Measurements from ENCODE around the gene CDH5. TPM values are rescaled to one million over a fixed set of nuclear protein-coding genes. Genes with fewer than 3 reads are reported as not detected.

Gene CDH5
- total RNA-seq, 1 experiment from 2014 or later, result 0.28 TPM

DNA sequence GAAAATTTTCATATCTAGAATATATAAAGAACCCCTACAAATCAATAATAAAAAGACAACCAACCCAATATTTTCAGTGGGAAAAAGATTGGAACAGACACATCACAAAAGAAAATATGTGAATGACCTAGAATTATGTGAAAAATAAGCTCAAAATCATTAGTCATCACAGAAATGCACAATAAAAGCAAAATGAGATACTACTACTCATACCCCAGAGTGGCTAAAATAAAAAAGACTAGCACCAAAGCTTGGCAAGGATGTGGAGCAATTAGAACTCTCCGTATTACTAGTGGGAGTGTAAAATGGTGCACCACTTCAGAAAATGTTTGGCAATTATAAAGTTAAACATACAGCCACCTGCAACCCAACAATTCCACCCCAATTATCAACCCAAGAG, 48.0 kb upstream of the CDH5 start:
- 0 out of 2 replicates have a peak, but pooled peaks cover 4% of the 10 kb centered on the region for H3K4me1 Mint-ChIP-seq
- TF ChIP-seq MXD4 (CRISPR knock-in tag; IDR thresholded peaks at IDR 0.05; ENCODE audit: borderline replicate concordance) (no peak), GTF2I (CRISPR knock-in tag; conservative IDR thresholded peaks at IDR 0.05) (no peak), HMGA2 (CRISPR knock-in tag; IDR thresholded peaks at IDR 0.05) (no peak), KAT7 (CRISPR knock-in tag; IDR thresholded peaks at IDR 0.05; ENCODE audit: borderline replicate concordance) (no peak), NR1H2 (CRISPR knock-in tag; IDR thresholded peaks at IDR 0.05) (no peak), FOXJ3 (CRISPR knock-in tag; IDR thresholded peaks at IDR 0.05; ENCODE audit: borderline replicate concordance) (no peak), ATF1 (CRISPR knock-in tag; IDR thresholded peaks at IDR 0.05) (no peak), FOXK1 (CRISPR knock-in tag; IDR thresholded peaks at IDR 0.05) (no peak)
- TF ChIP-seq, protein P1, sequence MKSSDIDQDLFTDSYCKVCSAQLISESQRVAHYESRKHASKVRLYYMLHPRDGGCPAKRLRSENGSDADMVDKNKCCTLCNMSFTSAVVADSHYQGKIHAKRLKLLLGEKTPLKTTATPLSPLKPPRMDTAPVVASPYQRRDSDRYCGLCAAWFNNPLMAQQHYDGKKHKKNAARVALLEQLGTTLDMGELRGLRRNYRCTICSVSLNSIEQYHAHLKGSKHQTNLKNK (CRISPR knock-in tag; IDR thresholded peaks at IDR 0.05), result no peak
- TF ChIP-seq, protein P2, sequence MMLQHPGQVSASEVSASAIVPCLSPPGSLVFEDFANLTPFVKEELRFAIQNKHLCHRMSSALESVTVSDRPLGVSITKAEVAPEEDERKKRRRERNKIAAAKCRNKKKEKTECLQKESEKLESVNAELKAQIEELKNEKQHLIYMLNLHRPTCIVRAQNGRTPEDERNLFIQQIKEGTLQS (CRISPR knock-in tag; conservative IDR thresholded peaks at IDR 0.05), result no peak
- TF ChIP-seq, protein P3, sequence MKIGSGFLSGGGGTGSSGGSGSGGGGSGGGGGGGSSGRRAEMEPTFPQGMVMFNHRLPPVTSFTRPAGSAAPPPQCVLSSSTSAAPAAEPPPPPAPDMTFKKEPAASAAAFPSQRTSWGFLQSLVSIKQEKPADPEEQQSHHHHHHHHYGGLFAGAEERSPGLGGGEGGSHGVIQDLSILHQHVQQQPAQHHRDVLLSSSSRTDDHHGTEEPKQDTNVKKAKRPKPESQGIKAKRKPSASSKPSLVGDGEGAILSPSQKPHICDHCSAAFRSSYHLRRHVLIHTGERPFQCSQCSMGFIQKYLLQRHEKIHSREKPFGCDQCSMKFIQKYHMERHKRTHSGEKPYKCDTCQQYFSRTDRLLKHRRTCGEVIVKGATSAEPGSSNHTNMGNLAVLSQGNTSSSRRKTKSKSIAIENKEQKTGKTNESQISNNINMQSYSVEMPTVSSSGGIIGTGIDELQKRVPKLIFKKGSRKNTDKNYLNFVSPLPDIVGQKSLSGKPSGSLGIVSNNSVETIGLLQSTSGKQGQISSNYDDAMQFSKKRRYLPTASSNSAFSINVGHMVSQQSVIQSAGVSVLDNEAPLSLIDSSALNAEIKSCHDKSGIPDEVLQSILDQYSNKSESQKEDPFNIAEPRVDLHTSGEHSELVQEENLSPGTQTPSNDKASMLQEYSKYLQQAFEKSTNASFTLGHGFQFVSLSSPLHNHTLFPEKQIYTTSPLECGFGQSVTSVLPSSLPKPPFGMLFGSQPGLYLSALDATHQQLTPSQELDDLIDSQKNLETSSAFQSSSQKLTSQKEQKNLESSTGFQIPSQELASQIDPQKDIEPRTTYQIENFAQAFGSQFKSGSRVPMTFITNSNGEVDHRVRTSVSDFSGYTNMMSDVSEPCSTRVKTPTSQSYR (CRISPR knock-in tag; IDR thresholded peaks at IDR 0.05), result no peak
- TF ChIP-seq, protein P4, sequence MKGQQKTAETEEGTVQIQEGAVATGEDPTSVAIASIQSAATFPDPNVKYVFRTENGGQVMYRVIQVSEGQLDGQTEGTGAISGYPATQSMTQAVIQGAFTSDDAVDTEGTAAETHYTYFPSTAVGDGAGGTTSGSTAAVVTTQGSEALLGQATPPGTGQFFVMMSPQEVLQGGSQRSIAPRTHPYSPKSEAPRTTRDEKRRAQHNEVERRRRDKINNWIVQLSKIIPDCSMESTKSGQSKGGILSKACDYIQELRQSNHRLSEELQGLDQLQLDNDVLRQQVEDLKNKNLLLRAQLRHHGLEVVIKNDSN (CRISPR knock-in tag; IDR thresholded peaks at IDR 0.05), result no peak
- TF ChIP-seq, protein P5, sequence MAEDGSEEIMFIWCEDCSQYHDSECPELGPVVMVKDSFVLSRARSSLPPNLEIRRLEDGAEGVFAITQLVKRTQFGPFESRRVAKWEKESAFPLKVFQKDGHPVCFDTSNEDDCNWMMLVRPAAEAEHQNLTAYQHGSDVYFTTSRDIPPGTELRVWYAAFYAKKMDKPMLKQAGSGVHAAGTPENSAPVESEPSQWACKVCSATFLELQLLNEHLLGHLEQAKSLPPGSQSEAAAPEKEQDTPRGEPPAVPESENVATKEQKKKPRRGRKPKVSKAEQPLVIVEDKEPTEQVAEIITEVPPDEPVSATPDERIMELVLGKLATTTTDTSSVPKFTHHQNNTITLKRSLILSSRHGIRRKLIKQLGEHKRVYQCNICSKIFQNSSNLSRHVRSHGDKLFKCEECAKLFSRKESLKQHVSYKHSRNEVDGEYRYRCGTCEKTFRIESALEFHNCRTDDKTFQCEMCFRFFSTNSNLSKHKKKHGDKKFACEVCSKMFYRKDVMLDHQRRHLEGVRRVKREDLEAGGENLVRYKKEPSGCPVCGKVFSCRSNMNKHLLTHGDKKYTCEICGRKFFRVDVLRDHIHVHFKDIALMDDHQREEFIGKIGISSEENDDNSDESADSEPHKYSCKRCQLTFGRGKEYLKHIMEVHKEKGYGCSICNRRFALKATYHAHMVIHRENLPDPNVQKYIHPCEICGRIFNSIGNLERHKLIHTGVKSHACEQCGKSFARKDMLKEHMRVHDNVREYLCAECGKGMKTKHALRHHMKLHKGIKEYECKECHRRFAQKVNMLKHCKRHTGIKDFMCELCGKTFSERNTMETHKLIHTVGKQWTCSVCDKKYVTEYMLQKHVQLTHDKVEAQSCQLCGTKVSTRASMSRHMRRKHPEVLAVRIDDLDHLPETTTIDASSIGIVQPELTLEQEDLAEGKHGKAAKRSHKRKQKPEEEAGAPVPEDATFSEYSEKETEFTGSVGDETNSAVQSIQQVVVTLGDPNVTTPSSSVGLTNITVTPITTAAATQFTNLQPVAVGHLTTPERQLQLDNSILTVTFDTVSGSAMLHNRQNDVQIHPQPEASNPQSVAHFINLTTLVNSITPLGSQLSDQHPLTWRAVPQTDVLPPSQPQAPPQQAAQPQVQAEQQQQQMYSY (CRISPR knock-in tag; IDR thresholded peaks at IDR 0.05), result no peak
- H3K4me3 Mint-ChIP-seq, result no peak overlapping the region
- POLR2A ChIA-PET, result no interaction called here
- H3K9me3 Mint-ChIP-seq, result no peaks in the 10 kb centered on the region
- CTCF ChIA-PET, result interaction anchor here (1.5 to 2.1 kb wide), 2 partner anchors 24 to 25 kb away, joined by 3 to 6 read pairs; no protein-coding TSS in a partner anchor
- no peaks in the 10 kb centered on the region; the same call in 1 of the 2 replicates for H3K27me3 Mint-ChIP-seq (ENCODE audit: low read depth)
- DNase-seq (ENCODE audit: low spot score) (no peak), ATAC-seq (no peak)
- no peak overlapping the region for H3K27ac Mint-ChIP-seq
- no peaks in the 10 kb centered on the region for H3K36me3 Mint-ChIP-seq

DNA sequence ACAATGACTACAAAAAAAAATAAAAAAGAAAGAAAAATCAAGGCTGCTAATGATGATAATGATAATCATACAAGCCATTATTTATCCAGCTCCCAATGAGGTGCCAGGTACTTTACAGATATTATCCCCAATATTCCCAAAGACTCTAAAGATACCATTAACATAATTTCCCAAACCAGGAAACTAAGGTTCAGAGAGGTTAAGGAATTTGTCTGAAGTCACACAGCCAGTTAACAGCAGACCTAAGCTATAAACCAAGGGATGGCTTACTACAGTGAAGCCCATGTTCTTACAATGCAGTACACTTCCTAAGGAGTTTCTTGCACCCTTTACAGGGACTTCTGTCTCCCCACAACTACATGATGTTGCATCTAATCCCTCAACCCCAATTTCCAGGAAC, 45.7 kb upstream of the CDH5 start:
- POLR2A ChIA-PET, result no interaction called here
- no peak for ATAC-seq

More for the DNA sequence above, 45.7 kb upstream of the CDH5 start:
- H3K9me3 Mint-ChIP-seq, result no peaks in the 10 kb centered on the region
- no peaks in the 10 kb centered on the region; the same call in 1 of the 2 replicates for H3K27me3 Mint-ChIP-seq (ENCODE audit: low read depth)
- no peak overlapping the region for H3K27ac Mint-ChIP-seq
- no peak overlapping the region for H3K4me3 Mint-ChIP-seq
- TF ChIP-seq, protein P6, sequence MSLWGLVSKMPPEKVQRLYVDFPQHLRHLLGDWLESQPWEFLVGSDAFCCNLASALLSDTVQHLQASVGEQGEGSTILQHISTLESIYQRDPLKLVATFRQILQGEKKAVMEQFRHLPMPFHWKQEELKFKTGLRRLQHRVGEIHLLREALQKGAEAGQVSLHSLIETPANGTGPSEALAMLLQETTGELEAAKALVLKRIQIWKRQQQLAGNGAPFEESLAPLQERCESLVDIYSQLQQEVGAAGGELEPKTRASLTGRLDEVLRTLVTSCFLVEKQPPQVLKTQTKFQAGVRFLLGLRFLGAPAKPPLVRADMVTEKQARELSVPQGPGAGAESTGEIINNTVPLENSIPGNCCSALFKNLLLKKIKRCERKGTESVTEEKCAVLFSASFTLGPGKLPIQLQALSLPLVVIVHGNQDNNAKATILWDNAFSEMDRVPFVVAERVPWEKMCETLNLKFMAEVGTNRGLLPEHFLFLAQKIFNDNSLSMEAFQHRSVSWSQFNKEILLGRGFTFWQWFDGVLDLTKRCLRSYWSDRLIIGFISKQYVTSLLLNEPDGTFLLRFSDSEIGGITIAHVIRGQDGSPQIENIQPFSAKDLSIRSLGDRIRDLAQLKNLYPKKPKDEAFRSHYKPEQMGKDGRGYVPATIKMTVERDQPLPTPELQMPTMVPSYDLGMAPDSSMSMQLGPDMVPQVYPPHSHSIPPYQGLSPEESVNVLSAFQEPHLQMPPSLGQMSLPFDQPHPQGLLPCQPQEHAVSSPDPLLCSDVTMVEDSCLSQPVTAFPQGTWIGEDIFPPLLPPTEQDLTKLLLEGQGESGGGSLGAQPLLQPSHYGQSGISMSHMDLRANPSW (CRISPR knock-in tag; conservative IDR thresholded peaks at IDR 0.05; ENCODE audit: low read depth), result no peak
- TF ChIP-seq TCF7 (CRISPR knock-in tag; IDR thresholded peaks at IDR 0.05; ENCODE audit: low read depth), result no peak
- no peak for TF ChIP-seq NR2C2 (CRISPR knock-in tag; IDR thresholded peaks at IDR 0.05)
- no peak for TF ChIP-seq RELA (CRISPR knock-in tag; IDR thresholded peaks at IDR 0.05; ENCODE audit: borderline replicate concordance)
- no peak for TF ChIP-seq FOXJ3 (CRISPR knock-in tag; IDR thresholded peaks at IDR 0.05; ENCODE audit: borderline replicate concordance)
- no peak for TF ChIP-seq NFE2L1 (CRISPR knock-in tag; IDR thresholded peaks at IDR 0.05)
- no peak for DNase-seq (ENCODE audit: low spot score)
- H3K4me1 Mint-ChIP-seq, result peaks cover 13% of the 10 kb centered on the region
- CTCF ChIA-PET, result interaction anchor here (1.4 kb wide), 1 partner anchor 22 kb away, joined by 5 read pairs; no protein-coding TSS in a partner anchor
- no peaks in the 10 kb centered on the region for H3K36me3 Mint-ChIP-seq

Data from WTC11 (cell line).